Natural killer cell (primary cell): Measurements from ENCODE around the gene LETM1. TPM values are rescaled to one million over a fixed set of nuclear protein-coding genes. Genes with fewer than 3 reads are reported as not detected.

ENCODE experiments used
- ATAC-seq, 3 donors: fragments of 150-1000 bp in 2 of 3; fragments of 200-7000 bp in 1 of 3; cut with Tn5 transposase; 1 replicate in 1 of 3; 2 replicates in 2 of 3; pipeline ENCODE4 v1.10.0; 2021; ENCODE audit warnings: mild to moderate bottlenecking in 2 of 3, moderate library complexity in 2 of 3
- DNase-seq, 2 donors: peaks; one replicate each; pipeline versions ENCODE4 v3.0.0 to v3.0.0-alpha.2; 2013 to 2021; ENCODE audit warnings: mixed read lengths in 1 of 2
- H3K27ac ChIP-seq: one replicate; pipeline ENCODE4 v1.5.1; 2013; ENCODE audit warnings: mild to moderate bottlenecking, low read length
- H3K27me3 ChIP-seq: one replicate; pipeline ENCODE4 v1.6.1; 2013; ENCODE audit warnings: low read length; ENCODE audit not compliant: control insufficient read depth, insufficient read depth
- H3K36me3 ChIP-seq: one replicate; pipeline ENCODE4 v1.6.1; 2013; ENCODE audit warnings: low read length; ENCODE audit not compliant: control insufficient read depth, insufficient read depth
- H3K4me1 ChIP-seq: one replicate; pipeline ENCODE4 v1.6.1; 2013; ENCODE audit warnings: low read length; ENCODE audit not compliant: control insufficient read depth, insufficient read depth
- H3K4me3 ChIP-seq: one replicate; pipeline ENCODE4 v1.5.1; 2013; ENCODE audit warnings: low read length
- H3K9me3 ChIP-seq: one replicate; pipeline ENCODE4 v1.6.1; 2013; ENCODE audit warnings: low read length; ENCODE audit not compliant: control insufficient read depth, insufficient read depth
- H3K27ac Mint-ChIP-seq, 2 donors: one replicate each; pipeline ENCODE4 v1.8.0; 2022; ENCODE audit warnings: mild to moderate bottlenecking in 2 of 2, mixed read lengths in 2 of 2, moderate library complexity in 1 of 2
- H3K27me3 Mint-ChIP-seq, 2 donors: one replicate each; pipeline ENCODE4 v1.8.0; 2022; ENCODE audit warnings: low read depth in 2 of 2, mixed read lengths in 2 of 2
- H3K36me3 Mint-ChIP-seq: one replicate; pipeline ENCODE4 v1.8.0; 2022; ENCODE audit warnings: mixed read lengths
- H3K4me1 Mint-ChIP-seq, 2 donors: one replicate each; pipeline ENCODE4 v1.8.0; 2022; ENCODE audit warnings: mixed read lengths in 2 of 2
- H3K4me3 Mint-ChIP-seq: one replicate; pipeline ENCODE4 v1.8.0; 2022; ENCODE audit warnings: mild to moderate bottlenecking, moderate library complexity, mixed read lengths
- H3K9me3 Mint-ChIP-seq, 2 donors: one replicate each; pipeline ENCODE4 v1.8.0; 2022; ENCODE audit warnings: mixed read lengths in 2 of 2
- WGBS: methylation state at CpG from one replicate; pipeline ENCODE4 v1.1.7; 2013; ENCODE audit warnings: missing lambda C conversion rate; ENCODE audit not compliant: insufficient coverage; 5-methylcytosine and 5-hydroxymethylcytosine counted together
- intact Hi-C: fragments of 100-400 bp; cut with micrococcal nuclease; formaldehyde crosslinking; loops from one replicate; pipeline ENCODE4 v1.14.2; 2022
- total RNA-seq, 4 donors: library from RNA; stranded (reverse); fragments of 120-200 nt in 1 of 4; gene quantifications; one replicate each; pipeline versions ENCODE4 v1.2.3 to v1.2.4, GENCODE V29; 2013 to 2022
- TF ChIP-seq, protein P1 (sequence below): fragments of 200-600 bp; IDR thresholded peaks from one replicate; pipeline ENCODE4 v1.8.0; 2022; ENCODE audit warnings: antibody characterized with exemption

The LETM1 gene
- total RNA-seq, 3 donors from 2014 or later (not counting 1 experiment from before 2014, with no cell fraction given), result 40.4 to 56.5 (median 55.7) TPM

GRCh38 chr4:1790005-1790404, 66.0 kb downstream of the LETM1 start:
- intact Hi-C loops, result no loop called here
- Histone ChIP-seq H3K4me1 (peaks cover 8% of the 10 kb centered on the region), H3K27ac (no peak overlapping the region), H3K36me3 (no peaks in the 10 kb centered on the region), H3K9me3 (no peaks in the 10 kb centered on the region), H3K27me3 (peaks cover 4% of the 10 kb centered on the region), H3K4me3 (no peak overlapping the region)
- H3K36me3 Mint-ChIP-seq, result no peaks in the 10 kb centered on the region
- no peaks in the 10 kb centered on the region for H3K4me1 Mint-ChIP-seq
- H3K9me3 Mint-ChIP-seq, result no peaks in the 10 kb centered on the region
- no peak overlapping the region for H3K4me3 Mint-ChIP-seq
- TF ChIP-seq, protein P1, sequence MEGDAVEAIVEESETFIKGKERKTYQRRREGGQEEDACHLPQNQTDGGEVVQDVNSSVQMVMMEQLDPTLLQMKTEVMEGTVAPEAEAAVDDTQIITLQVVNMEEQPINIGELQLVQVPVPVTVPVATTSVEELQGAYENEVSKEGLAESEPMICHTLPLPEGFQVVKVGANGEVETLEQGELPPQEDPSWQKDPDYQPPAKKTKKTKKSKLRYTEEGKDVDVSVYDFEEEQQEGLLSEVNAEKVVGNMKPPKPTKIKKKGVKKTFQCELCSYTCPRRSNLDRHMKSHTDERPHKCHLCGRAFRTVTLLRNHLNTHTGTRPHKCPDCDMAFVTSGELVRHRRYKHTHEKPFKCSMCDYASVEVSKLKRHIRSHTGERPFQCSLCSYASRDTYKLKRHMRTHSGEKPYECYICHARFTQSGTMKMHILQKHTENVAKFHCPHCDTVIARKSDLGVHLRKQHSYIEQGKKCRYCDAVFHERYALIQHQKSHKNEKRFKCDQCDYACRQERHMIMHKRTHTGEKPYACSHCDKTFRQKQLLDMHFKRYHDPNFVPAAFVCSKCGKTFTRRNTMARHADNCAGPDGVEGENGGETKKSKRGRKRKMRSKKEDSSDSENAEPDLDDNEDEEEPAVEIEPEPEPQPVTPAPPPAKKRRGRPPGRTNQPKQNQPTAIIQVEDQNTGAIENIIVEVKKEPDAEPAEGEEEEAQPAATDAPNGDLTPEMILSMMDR, result no peak
- DNase-seq (no peak), ATAC-seq (no peak)
- WGBS, result 86% methylated on average over 10 of the region's 10 CpGs
- no peak overlapping the region for H3K27ac Mint-ChIP-seq
- H3K27me3 Mint-ChIP-seq, result peaks cover 0 to 8% of the 10 kb centered on the region in 2 donors

DNA sequence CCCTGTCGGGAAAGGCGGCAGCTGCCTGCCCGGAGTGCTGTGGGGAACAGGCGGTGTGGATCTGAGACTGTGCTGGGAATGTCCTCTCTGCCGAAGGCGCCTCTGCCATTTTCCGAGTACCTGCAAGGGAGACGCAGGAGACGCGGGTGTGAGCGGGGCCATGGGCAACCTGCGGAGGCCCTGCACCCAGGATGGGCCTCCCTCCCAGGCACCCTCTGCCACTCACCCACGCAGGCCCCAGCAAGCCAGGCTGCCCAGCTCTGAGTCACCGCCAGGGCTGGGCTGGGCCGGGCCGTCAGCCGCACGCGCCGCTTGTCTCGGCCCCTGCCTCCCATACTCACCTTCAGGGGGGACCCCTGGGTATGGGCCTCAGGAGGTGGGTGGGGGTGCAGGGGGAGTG, 66.4 kb downstream of the LETM1 start:
- Mint-ChIP-seq H3K27me3 (peaks cover 0 to 8% of the 10 kb centered on the region in 2 donors), H3K36me3 (no peaks in the 10 kb centered on the region), H3K9me3 (no peaks in the 10 kb centered on the region), H3K4me1 (no peaks in the 10 kb centered on the region), H3K4me3 (no peak overlapping the region), H3K27ac (no peak overlapping the region)
- 90% methylated on average over 14 of the region's 21 CpGs for WGBS
- Histone ChIP-seq H3K4me3 (no peak overlapping the region), H3K9me3 (no peaks in the 10 kb centered on the region), H3K4me1 (peaks cover 7% of the 10 kb centered on the region), H3K36me3 (no peaks in the 10 kb centered on the region), H3K27ac (no peak overlapping the region), H3K27me3 (peaks cover 4% of the 10 kb centered on the region)
- ATAC-seq (no peak), DNase-seq (no peak)
- intact Hi-C loops, result no loop called here
- TF ChIP-seq, protein P1, result no peak

DNA sequence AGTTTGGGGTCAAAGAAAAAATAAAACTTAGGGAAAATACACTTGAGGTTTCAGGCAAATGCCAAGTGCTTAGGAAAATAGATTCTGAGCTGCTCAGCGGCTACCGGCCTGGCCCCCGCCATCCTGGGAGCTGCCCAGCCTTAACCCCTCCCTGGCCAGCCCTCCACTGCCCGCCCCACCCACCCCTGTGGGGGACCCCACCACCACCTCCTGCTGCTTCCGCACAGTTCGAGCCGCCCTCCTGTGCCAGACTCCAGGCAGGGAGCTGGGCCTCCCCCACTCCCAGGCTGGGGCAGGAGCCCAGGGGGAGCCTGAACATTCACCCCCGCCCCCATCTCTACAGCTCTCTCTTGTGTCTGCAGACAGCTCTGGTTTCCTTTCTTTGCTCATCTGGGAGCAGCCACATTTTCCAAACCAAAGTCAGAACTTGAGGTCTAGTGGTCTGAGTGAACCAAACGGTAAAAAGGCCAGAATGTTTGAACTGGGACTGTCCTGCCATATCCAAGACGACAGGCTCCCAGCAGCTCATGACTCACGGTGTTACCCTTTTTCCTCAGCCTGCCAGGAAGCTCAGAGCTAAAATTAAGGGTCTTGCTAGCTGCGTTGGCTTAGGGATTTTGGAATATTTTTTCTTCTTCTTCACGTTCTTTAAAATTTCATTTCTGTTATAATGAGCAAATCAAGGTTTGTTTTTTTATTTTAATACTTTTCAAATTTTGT, 67.5 kb downstream of the LETM1 start:
- Mint-ChIP-seq H3K9me3 (no peaks in the 10 kb centered on the region), H3K4me1 (no peaks in the 10 kb centered on the region), H3K4me3 (no peak overlapping the region), H3K36me3 (no peaks in the 10 kb centered on the region), H3K27ac (no peak overlapping the region), H3K27me3 (peaks cover 0 to 8% of the 10 kb centered on the region in 2 donors)
- H3K4me1 ChIP-seq, result no peaks in the 10 kb centered on the region
- no peaks in the 10 kb centered on the region for H3K27me3 ChIP-seq
- DNase-seq, result no peak
- no peak for ATAC-seq
- no peaks in the 10 kb centered on the region for H3K9me3 ChIP-seq
- H3K4me3 ChIP-seq, result no peak overlapping the region
- H3K27ac ChIP-seq, result no peak overlapping the region
- WGBS, result 83% methylated on average over 10 of the region's 13 CpGs
- intact Hi-C loops, result no loop called here
- no peaks in the 10 kb centered on the region for H3K36me3 ChIP-seq
- TF ChIP-seq, protein P1, result no peak
